SK-MEL-5 (cell line): Measurements from ENCODE around the gene HLA-DPB1. TPM values are rescaled to one million over a fixed set of nuclear protein-coding genes. Genes with fewer than 3 reads are reported as not detected.
A peak's percentile ranks its signal among the peaks of the same experiment; 100 is the strongest.

ENCODE experiments used
- DNase-seq: peaks from one replicate; pipeline ENCODE4 v3.0.0-alpha.2; 2016; ENCODE audit warnings: low read depth, low spot score
- in situ Hi-C: cut with HindIII; loops from 2 replicates; pipeline ENCODE4 v1.10.0; 2016; ENCODE audit warnings: low sequenced_read_pairs, high pct_unique_total_duplicates, low pct_unique_long_range_greater_than_20kb
- total RNA-seq: library from RNA; depleted of rRNA; stranded (reverse); fragments of >200 nt; shearing (Covaris generic); gene quantifications from 2 replicates; pipeline ENCODE4 v1.2.3, GENCODE V29; 2014

HLA-DPB1 gene
- total RNA-seq, 1 experiment from 2014 or later = 1.7 TPM

DNA sequence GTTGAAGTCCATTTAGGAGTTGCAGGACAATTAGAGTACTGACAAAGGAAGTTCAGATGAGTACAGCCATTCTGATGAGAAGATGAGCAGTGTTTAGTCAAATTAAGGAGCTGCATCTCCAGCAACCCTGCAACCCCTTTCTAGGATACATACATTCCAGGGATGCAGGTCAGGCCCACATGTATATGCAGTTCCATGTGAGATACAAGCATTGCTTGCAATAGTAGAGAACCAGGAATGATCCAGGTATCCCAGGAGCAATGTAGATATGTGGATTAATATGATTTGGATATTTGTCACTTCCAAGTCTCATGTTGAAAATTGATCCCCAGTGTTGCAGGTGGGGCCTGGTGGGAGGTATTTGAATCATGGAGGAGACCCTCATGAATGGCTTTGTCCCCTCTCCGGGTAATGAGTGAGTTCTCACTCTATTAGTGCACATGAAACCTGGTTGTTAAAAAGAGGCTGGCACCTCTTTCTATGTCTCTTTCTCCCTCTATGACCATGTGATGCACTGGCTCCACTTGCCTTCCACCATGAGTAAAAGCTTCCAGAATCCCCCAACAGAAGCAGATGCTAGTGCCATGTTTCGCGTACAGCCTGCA lies 8.8 kb upstream of the HLA-DPB1 start:
- in situ Hi-C loops = no loop called here
- no peak for DNase-seq

DNA sequence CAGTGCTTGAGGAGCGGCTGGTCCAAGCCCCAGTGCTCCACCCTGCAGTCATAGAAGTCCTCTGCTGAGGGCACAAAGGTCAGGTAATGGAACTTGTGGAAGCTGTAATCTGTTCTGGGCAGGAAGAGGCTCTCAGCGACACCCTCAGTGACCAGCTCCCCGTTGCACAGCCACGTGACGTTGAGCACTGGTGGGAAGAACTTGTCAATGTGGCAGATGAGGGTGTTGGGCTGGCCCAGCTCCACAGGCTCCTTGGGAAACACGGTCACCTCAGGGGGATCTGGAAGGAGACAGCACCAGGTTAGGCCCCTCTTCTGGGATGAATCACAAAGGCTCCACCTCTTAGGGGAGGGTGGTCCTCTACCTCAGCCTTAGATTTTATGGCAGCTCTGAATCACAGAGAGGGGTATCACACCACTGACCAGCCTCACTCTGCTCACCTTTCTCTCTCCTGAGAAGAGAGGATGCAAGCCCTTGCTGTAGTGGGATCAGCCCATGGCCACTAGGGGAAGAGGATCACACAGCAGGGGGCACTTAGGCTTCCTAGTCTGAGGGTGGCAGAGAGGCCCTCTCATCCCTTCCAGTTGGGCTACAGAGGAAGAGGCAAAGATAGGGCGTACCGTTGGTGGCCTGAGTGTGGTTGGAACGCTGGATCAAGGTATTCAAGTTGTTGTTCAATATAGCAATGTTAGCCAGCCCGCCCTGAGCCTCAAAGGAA lies 6.6 kb upstream of the HLA-DPB1 start:
- in situ Hi-C loops = no loop called here
- no peak for DNase-seq

DNA sequence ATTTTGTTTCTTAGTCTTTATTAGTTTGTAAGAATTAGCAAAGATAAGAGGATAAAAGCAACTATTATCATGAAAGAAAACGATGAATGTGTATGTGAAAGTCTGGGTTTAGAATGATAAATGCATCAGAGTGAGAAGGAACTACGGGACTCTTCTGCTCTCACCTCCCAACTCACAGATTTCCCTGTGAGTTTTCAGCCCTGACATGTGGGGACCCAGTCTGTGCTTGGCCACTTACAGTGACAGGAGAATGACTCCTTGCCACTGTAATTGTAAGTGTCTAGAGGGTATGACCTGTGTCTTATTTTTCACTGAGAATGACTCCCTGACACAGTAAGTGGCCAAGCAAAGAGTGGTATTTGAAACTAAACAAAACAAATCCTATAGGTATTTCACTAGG lies 4.9 kb upstream of the HLA-DPB1 start:
- DNase-seq = no peak
- in situ Hi-C loops = no loop called here

- no peak for DNase-seq
- in situ Hi-C loops = no loop called here
Observed at GRCh38 chr6:33071569-33071968, 4.2 kb upstream of the HLA-DPB1 start.

- in situ Hi-C loops = no loop called here
- DNase-seq = no peak
Observed at GRCh38 chr6:33072508-33073100, 3.2 kb upstream of the HLA-DPB1 start.

DNA sequence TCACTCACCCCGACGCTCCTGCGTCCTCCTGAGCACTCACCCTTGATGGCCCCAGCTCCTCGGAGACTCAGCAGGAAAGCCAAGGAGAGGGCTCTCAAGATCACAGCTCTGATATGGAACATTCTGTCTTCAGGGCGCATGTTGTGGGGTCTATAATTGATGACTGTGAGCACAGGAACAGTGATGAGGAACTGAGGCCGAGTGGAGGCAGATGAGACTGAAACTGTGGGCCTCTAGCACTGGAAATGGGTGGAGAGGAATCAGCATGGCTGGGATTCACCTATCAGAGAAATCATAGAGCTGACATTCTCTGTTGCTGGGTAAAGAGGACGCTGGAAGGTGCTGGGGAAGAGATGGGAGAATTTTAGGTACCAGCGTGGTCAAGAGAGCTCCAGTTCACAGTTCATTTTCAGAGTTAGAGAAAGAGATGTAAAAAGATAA lies 2.3 kb upstream of the HLA-DPB1 start, which contains the start of gene HLA-DPA1:
TSS of gene HLA-DPA1 (minus strand) at position 219 of the 441 bp plus-strand sequence.
- in situ Hi-C loops = no loop called here
- peak; percentile 81 for DNase-seq

DNA sequence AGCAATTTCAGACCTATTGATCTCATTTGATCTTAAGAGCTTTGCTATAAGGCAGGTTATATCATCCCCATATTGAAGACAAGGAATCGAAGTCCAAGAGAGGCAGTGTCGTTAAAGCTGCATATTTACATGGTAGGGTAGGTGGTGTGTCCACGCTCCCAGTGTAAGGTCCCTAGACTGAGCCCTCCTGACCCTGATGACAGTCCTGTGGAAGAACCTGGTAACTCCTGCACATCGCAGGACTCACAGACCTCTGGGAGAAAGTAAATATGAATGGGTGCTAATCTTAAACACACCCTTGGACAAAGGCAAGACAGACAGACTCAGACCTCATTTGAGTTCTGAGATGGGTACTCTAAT lies 602 bp upstream of the HLA-DPB1 start:
- in situ Hi-C loops = loop anchor here (25.0 kb wide), 1 partner anchor 88 kb away; no protein-coding TSS in a partner anchor

DNA sequence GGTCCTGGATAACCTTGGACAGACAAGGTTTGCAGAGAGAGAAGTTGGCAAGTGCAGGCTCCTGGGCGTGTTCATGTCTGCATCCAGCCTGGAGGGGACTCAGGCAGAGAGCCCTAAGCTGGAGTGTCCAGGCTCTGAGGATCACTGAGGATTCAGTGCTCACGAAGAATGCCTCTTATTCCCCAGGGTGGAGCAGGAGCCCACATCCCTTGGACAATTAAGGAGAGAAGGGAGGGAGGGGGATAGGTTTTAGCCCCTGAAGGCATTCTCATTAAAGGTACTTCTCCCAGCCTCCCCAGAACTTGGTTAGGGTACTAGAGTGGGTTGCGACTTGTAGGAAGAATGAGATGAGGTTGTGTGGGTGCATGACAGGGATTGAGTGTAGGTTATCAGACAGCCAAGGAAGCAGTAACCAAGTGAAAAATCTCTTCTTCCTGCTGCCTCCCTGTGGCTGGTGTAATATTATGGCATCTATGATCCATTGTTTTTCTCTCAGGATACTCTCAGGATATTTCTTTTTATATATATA lies 680 bp downstream of the HLA-DPB1 start:
- in situ Hi-C loops = loop anchor here (25.0 kb wide), 1 partner anchor 89 kb away; no protein-coding TSS in a partner anchor
- DNase-seq = no peak

More for the DNA sequence above, 602 bp upstream of the HLA-DPB1 start:
- DNase-seq = no peak

DNA sequence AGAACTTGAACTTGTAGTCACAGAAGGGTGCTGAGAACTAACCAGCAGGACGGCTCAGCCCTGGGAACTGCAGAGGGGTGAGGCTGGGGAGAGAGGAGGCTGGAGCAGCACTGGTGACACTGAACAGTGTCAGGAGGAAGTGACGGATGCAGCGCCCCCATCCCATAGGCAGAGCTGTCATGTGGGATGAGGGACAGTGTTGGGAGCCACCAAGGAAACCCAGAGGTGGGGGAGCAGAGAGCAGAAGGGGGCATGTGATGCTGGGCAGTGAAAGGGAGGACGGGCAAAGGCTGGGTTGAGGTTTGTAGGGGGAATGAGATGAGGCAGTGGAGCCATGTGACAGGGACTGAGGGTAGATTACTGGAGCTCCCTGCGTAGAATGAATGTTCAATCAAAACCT lies 2.1 kb downstream of the HLA-DPB1 start:
- in situ Hi-C loops = loop anchor here (25.0 kb wide), 1 partner anchor 91 kb away; no protein-coding TSS in a partner anchor

DNA sequence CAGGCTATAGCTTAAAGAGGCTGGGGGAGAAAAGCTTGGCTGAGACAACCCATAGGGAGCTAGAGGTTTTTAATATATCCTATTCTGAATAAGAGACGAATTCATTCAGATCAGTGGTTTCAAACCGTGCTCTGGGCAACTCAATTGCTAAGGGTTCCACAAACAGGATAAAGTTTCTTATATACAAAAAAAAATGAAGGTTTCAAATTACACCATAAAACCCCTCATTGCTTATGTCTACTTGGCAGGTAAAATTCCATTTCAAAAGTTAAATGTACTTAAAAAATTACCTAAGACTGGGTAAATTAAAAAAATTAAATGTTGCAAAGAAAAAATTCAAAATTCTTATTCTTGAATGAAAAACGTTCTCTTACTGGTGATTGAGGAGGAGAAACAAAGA lies 2.7 kb downstream of the HLA-DPB1 start:
- no peak for DNase-seq
- in situ Hi-C loops = loop anchor here (25.0 kb wide), 1 partner anchor 91 kb away; no protein-coding TSS in a partner anchor

More for the DNA sequence above, 2.1 kb downstream of the HLA-DPB1 start:
- DNase-seq = no peak

DNA sequence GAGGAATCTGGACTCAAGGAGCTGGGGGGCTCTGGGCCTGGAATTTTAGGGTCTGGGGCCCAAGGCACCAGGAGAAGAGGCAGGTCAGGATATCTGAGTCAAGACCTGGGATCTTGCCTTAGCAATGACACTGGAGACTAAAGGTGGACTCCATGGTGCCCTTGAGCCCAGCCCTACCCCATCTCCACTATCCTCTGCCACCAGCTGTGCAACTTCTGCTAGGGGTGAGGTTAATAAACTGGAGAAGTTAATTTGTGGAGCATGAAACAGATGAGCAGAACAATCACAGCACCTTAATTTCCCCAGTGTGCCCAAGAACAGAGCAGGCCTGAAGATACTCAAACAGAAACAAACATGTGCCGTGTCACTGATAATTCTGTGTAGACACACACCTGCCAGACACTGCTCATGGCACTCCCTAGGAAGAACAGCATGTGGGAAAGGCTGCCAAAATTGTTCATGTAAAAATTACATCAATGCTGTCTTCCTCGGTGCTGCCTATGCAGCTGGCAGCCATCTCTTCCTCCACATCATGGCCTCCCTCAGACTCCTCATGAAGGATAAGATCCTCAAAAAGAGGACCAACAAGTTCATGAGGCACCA lies 3.2 kb downstream of the HLA-DPB1 start:
- in situ Hi-C loops = loop anchor here (25.0 kb wide), 1 partner anchor 92 kb away; no protein-coding TSS in a partner anchor
- DNase-seq = no peak

GRCh38 chr6:33079580-33079979 lies 3.8 kb downstream of the HLA-DPB1 start:
- no peak for DNase-seq
- in situ Hi-C loops = loop anchor here (25.0 kb wide), 1 partner anchor 92 kb away; no protein-coding TSS in a partner anchor

GRCh38 chr6:33080127-33081089 lies 4.6 kb downstream of the HLA-DPB1 start:
- in situ Hi-C loops = loop anchor here (25.0 kb wide), 1 partner anchor 93 kb away; no protein-coding TSS in a partner anchor
- DNase-seq = no peak

DNA sequence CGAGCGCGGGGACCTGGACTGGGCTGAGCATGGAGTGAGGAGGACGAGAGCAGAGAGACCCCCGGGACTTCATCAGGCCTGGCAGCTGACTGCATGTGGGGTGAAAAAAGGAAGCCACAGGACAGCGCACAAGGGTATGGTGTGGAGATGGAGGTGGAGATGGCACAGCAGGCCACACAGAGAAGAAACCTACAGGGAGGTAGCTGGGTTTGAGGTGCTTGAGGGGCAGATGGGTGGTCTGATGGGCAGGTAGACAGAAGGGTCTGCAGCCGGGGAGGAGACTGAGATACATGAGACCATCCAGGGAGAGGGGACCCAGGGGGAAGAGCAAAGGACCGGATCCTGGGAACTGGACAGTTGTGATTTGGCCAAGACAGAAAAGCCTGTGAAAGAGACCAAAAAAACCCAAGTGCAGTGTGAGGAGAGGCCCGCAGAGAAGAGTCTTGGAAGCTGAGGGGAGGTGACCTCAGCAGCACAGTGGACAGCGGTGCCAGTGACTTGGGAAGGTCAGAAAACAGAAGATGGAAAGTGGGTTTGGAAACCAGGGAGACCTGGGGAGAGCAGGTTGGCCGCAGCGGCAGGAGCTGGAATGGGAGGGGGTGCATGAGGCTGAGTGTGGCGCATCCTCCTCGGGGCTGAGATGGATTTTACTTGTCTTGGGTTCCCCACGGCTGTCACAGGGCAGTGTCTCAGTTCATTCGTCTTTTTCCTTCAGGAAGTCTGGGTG lies 5.5 kb downstream of the HLA-DPB1 start:
- in situ Hi-C loops = loop anchor here (25.0 kb wide), 1 partner anchor 94 kb away; no protein-coding TSS in a partner anchor

GRCh38 chr6:33082702-33083101 lies 6.9 kb downstream of the HLA-DPB1 start:
- in situ Hi-C loops = loop anchor here (25.0 kb wide), 1 partner anchor 95 kb away; no protein-coding TSS in a partner anchor
- DNase-seq = peak; percentile 73

More for the DNA sequence above, 5.5 kb downstream of the HLA-DPB1 start:
- DNase-seq = no peak

- DNase-seq = no peak
- in situ Hi-C loops = loop anchor here (25.0 kb wide), 1 partner anchor 98 kb away; no protein-coding TSS in a partner anchor
Observed at GRCh38 chr6:33085627-33086026, 9.8 kb downstream of the HLA-DPB1 start.
